Tibial nerve (tissue), 4 donors: ENCODE measurements around the gene GLB1L2.

ENCODE experiments used
- CTCF ChIP-seq, 5 experiments: fragments of 200-600 bp in 3 of 5; fragments of 450-650 bp in 2 of 5; sonication (generic) in 3 of 5; IDR thresholded peaks; one replicate each; pipeline ENCODE4 v1.5.1; 2016 to 2019; ENCODE audit warnings: antibody characterized with exemption in 5 of 5, mild to moderate bottlenecking in 3 of 5, moderate library complexity in 2 of 5
- EP300 ChIP-seq, 2 donors: sonication (generic); formaldehyde crosslinking; IDR thresholded peaks; one replicate each; pipeline ENCODE4 v1.6.1; 2017; ENCODE audit warnings: antibody characterized with exemption in 2 of 2, mild to moderate bottlenecking in 1 of 2
- POLR2A ChIP-seq, 2 donors: fragments of 450-650 bp; IDR thresholded peaks; one replicate each; pipeline ENCODE4 v1.6.1; 2017; ENCODE audit warnings: antibody characterized with exemption in 2 of 2, mild to moderate bottlenecking in 2 of 2, moderate library complexity in 2 of 2

GRCh38 chr11:134364261-134364660 lies 32.5 kb downstream of the GLB1L2 start:
- TF ChIP-seq CTCF (IDR thresholded peaks at IDR 0.05) = no peak
- no peak for TF ChIP-seq EP300 (IDR thresholded peaks at IDR 0.05)
- TF ChIP-seq POLR2A (IDR thresholded peaks at IDR 0.05) = no peak
